Suppressor macrophage (primary cell): ENCODE results near the gene MRPL14.

Experiments
- DNase-seq, 4 experiments: peaks; one replicate each; pipeline ENCODE4 v3.0.0-alpha.2; 2020 to 2022

MRPL14 gene

GRCh38 chr6:44122801-44123200 lies 4.5 kb downstream of the MRPL14 start:
- DNase-seq: peak in 3 of 4 experiments; percentile 15 to 43 (median 37)

DNA sequence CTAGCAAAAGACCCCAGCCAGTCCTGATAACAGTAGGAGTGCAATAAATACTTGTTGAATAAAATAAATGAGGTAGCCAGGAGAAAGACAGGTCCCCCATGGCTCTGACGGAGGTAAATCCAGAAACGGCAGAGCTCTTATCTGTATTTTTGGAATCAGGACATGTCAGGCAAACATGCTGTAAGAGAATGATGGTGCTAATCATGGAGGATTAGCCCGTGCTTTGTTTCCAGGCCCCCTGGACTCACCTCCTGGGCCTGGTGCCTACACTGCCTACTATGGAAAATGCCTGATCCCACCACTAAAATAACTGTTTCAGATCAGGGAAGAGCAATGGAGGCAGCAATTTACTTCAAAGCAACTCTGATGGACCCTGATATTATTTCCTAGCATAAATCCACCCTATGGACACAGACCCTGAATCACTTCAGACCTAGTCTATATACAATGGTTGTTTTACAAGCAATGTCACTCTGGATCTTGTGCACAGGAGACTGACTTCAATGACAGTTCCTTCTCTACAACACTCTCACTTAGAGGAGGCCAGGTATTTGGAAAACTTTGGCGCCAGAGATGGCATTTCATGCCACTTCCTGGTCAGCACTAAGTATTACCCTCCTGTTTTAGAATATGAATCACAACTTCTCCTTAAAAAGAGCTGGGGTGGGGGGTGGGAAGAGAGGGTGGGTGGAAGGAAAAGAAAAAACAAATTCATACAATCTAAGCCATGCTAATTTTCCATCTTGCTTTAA lies 6.4 kb downstream of the MRPL14 start:
- DNase-seq: peak in 2 of 4 experiments; percentile 21 to 28

DNA sequence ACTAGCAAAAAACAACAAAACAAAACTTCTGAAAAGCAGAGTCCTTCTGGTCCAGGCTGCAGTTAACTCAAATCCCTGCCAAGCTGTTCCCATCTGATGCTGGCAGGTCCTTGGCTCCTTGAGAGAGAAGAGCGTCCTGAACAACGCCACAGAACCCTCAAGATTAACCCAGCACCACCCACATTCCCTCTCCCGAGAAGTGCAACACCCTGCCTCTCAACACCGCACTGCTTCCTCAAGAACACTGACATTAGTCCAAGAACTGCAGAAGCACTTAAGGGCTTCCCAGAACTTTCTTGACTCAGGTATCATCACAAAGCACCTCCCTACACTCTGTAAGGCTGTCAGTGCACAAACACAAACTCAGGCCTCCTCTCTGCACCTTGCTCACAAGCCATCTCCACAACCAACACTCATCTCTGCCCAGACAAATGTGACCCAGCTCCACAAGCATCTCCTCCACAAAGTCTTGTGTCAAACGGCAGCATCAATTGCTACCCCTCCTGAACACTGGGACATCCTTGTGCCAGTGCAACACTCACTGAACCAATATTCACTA lies 7.5 kb downstream of the MRPL14 start:
- DNase-seq: peak in 3 of 4 experiments; percentile 20 to 43 (median 40)

- DNase-seq: no peak
Observed at GRCh38 chr6:44117397-44118128, 9.7 kb downstream of the MRPL14 start.

GRCh38 chr6:44116641-44117382 lies 10.4 kb downstream of the MRPL14 start:
- DNase-seq: peak; percentile 18 to 69 (median 39)

GRCh38 chr6:44115866-44116265 lies 11.4 kb downstream of the MRPL14 start:
- no peak for DNase-seq

- DNase-seq: no peak
Observed at GRCh38 chr6:44113414-44113813, 13.8 kb downstream of the MRPL14 start.

GRCh38 chr6:44111434-44112417 lies 15.5 kb downstream of the MRPL14 start:
- no peak for DNase-seq

DNA sequence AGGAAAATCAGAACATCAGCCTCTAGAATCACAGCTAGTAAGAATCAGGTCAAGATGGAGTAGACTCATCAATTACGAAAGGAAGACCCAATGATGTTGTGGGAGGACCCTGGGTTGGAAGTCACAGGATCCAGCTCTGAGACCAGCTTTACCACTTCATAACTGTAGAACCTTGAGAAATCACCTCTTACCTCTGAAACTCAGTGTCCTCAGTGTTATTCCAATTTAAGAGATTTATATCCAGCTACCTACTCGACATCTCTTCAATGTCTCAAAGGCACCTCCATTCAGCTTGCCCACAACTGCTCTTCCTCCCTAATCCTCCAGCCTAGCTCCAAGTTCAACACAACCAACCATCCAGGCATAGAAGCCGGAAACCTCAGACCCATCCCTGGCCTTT lies 16.3 kb downstream of the MRPL14 start:
- no peak for DNase-seq

GRCh38 chr6:44110005-44110676 lies 17.1 kb downstream of the MRPL14 start:
- DNase-seq: no peak

DNA sequence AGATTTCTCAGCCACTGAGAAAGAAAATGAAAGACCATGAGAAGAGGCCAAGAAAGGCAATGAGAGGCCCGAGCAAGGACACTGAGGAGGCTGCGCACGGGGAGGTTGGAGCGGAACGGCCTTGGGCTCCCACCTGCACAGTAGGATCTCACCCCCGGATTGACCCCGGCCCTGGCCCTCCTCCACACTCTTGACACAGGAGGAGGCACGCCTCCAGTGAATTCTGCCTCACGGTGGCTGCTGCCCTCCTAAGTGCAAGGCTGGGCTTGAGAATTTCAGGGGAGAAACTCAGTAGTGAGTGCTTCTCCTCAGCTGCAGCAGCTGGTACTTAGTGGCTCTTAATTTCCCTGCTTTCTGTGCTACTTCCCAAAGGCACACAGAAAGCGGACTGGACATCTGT lies 18.0 kb downstream of the MRPL14 start:
- no peak for DNase-seq

DNA sequence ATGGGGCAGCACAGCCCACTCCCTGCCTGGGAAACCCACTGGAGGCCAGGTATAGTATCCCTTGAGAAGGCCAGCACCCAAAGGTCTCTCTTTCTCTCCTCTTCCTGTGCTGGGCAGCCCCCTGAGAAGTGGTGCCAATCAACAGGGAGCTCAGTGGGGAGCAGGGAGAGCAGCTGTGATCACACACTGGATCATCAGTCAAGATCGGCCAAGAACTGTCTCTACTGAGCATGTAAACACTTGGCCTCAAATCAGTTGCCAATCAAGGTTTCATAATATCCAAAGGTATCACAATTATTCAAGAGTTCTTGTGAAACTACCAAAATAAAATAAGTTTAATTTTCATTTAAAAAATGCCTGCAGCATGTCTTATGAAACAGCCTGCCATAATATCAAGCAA lies 18.8 kb downstream of the MRPL14 start:
- DNase-seq: no peak

GRCh38 chr6:44107017-44107416 lies 20.2 kb downstream of the MRPL14 start:
- no peak for DNase-seq

DNA sequence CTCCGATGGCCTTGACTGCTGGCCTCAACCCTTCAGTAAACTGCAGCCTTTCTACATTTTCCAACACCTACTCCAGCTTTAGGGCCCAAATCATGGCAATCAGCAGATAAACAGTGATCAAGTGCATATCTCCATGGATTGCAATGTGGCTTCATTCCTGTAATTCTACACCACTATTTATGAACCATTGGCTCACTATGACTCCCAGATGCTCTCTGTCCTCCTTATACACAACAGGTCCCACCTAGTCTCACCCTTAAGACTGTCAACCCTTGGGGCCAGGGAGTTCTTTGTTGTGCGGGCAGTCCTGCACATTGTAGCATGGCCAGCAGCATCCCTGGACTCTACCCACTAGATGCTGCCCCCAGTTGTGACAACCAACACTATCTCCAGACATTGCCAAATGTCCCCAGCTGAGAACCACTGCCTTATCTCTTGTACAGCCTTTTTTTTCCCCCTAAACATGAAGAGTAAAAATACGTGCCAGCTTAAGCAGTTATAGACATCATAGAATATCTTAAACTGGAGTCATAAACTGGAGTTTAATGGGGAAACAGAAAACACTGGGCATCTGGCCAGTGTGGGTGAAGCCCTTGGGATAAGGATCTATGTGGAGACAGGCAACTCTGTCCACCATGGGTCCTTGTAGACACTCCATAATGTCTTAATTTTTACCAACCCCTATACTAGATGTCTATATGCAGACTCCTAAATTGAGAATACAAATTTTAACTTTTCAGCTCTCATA lies 21.1 kb downstream of the MRPL14 start:
- no peak for DNase-seq

GRCh38 chr6:44105146-44105545 lies 22.1 kb downstream of the MRPL14 start:
- no peak for DNase-seq

DNA sequence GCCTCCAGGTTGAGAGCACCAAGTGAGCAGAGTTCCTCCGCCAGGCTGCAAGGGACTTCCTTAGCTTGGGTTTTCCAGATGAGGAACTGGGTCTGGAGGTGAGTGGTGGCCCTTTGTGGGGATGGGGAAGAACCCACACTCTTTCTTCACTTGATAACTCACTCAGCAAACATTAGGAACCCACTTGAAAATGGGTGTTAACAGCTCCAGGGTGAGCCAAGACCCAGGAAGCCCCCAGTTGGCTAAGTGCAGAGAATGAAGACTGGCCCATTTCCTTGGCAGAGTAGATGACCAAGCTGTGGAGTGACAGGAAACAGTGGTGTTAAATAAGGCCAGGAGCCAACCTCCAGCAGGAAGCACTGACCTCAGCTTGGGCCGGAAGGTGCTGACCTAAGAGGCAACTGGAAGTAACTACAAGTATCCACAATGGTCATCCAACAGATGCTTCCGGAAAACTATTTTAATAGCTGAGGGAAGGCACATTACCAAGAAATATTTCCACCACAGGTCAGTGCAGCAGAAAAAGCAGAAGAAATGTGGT lies 22.7 kb downstream of the MRPL14 start:
- peak; percentile 47 to 67 (median 57) for DNase-seq

DNA sequence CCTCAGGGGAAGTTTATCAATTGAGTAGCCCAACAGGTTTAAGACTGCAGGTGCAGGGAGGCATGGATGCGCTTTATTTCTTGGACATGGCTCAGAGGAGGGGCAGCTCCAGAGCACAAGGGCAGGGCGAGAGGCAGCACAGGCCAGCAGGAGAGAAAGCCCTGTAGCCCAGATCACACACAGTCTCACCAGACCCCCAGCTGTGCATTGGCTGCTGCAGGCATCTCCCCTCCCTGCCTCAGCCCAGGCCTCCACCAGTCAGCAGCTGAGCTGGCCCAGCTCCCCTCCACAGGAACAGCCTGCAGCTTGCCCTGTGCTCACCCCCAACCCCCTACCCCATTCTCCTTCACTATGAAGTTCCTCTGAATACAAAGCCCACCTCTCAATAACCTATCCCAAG lies 24.7 kb downstream of the MRPL14 start:
- DNase-seq: no peak

DNA sequence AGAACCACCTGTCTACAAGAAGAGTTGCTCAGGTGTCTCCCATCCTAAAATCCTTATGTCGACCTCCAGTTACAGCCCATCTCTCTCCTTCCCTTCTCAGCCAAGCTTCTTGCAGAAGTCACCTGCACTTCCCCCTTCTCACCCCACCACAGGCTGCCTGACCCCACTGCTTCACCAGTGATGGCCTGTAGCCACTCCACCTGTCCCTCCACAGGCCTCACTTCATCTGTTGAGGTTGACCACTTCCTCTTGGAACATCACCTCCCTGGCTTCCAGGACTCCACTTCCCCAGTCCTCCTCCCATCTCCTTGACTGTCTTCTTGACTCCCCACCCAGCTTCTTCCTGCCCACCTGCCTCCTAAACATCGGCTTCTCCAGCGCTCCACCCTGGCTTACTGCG lies 25.4 kb downstream of the MRPL14 start:
- no peak for DNase-seq

- peak; percentile 33 to 64 (median 57) for DNase-seq
Observed at GRCh38 chr6:44100088-44100550, 27.1 kb downstream of the MRPL14 start.

GRCh38 chr6:44099192-44099591 lies 28.1 kb downstream of the MRPL14 start:
- no peak for DNase-seq
